OCI-LY3 (cell line): ENCODE measurements around the gene KCNMA1.
A peak's percentile ranks its signal among the peaks of the same experiment; 100 is the strongest.

ENCODE experiments used
- H2AFZ ChIP-seq: fragments of 200-600, 300-600 bp; shearing (Covaris generic); 2 replicates; pipeline ENCODE4 v1.6.0; 2014; ENCODE audit warnings: antibody characterized with exemption, low read depth, low read length
- H3K27ac ChIP-seq: fragments of 200-600, 300-600 bp; sonication (generic); 2 replicates; pipeline ENCODE4 v1.5.1; 2014; ENCODE audit warnings: mild to moderate bottlenecking, low read length, moderate library complexity, mixed read lengths
- H3K27me3 ChIP-seq: fragments of 200-600, 300-600 bp; sonication (generic); 2 replicates; pipeline ENCODE4 v1.6.1; 2014; ENCODE audit warnings: low read depth, low read length, mixed read lengths
- H3K36me3 ChIP-seq: fragments of 200-600, 300-600 bp; sonication (generic); replicated peaks from 2 replicates; pipeline ENCODE3; 2014; ENCODE audit warnings: low read depth, low read length, mixed read lengths
- H3K4me1 ChIP-seq: fragments of 300-600, 200-600 bp; sonication (generic); 2 replicates; pipeline ENCODE4 v1.6.1; 2014; ENCODE audit warnings: low read length, mixed read lengths
- H3K4me2 ChIP-seq: fragments of 200-600, 300-600 bp; sonication (generic); 2 replicates; pipeline ENCODE4 v1.6.1; 2014; ENCODE audit warnings: low read length, mixed read lengths
- H3K4me3 ChIP-seq: fragments of 300-600, 200-600 bp; sonication (generic); 2 replicates; pipeline ENCODE4 v1.5.1; 2014; ENCODE audit warnings: antibody characterized with exemption, mild to moderate bottlenecking, low read length, moderate library complexity
- H3K79me2 ChIP-seq: fragments of 300-600, 200-600 bp; shearing (Covaris generic); 2 replicates; pipeline ENCODE4 v1.6.1; 2014; ENCODE audit warnings: mild to moderate bottlenecking, low read length, mixed read lengths
- H3K9ac ChIP-seq: fragments of 300-600, 200-600 bp; shearing (Covaris generic); 2 replicates; pipeline ENCODE4 v1.6.0; 2014; ENCODE audit warnings: mild to moderate bottlenecking, low read length, moderate library complexity
- H3K9me3 ChIP-seq: fragments of 200-600, 300-600 bp; shearing (Covaris generic); 2 replicates; pipeline ENCODE4 v1.6.1; 2014; ENCODE audit warnings: low read length, mixed read lengths; ENCODE audit not compliant: insufficient read depth
- H4K20me1 ChIP-seq: fragments of 200-600, 300-600 bp; sonication (generic); 2 replicates; pipeline ENCODE4 v1.6.1; 2016; ENCODE audit warnings: low read length, mixed read lengths; ENCODE audit not compliant: insufficient read depth
- EZH2phosphoT487 ChIP-seq: fragments of 200-600 bp; shearing (Covaris generic); IDR thresholded peaks from 2 replicates; pipeline ENCODE4 v1.6.1; 2018; ENCODE audit warnings: antibody characterized with exemption, mixed run types, low read depth
- TF ChIP-seq, protein P1 (sequence below): fragments of 200-600, 300-600 bp; sonication (generic); IDR thresholded peaks from 2 replicates; pipeline ENCODE4 v1.5.1; 2014; ENCODE audit warnings: antibody characterized with exemption, low read length, low read depth

Gene KCNMA1

DNA sequence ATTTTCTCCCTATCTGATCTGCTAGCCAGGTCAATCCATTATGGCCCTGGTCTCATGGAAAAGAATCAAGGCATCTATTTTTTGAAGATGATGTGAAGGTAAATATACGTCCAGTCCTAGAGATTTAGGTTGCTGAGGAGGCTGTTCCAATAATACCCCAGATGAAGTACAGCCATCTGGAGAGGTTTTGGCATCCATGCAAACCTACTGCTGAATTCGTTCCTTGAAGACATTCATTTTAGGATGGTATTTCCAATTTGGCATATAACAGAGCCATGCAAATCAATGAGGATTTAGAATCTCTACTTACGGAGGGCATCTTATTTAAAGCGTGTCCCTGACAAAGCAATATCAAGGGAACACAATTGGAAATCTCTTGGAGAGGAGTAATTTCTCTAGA, 465.5 kb downstream of the KCNMA1 start:
- Histone ChIP-seq H3K4me1 (no peaks in the 10 kb centered on the region), H3K79me2 (no peaks in the 10 kb centered on the region), H2AFZ (no peak overlapping the region), H3K27ac (no peak overlapping the region), H3K4me3 (no peak overlapping the region), H3K36me3 (no peaks in the 10 kb centered on the region), H3K9me3 (no peaks in the 10 kb centered on the region), H3K4me2 (no peak overlapping the region), H4K20me1 (peaks cover 11% of the 10 kb centered on the region), H3K27me3 (no peaks in the 10 kb centered on the region), H3K9ac (no peak overlapping the region)
- TF ChIP-seq, protein P1, sequence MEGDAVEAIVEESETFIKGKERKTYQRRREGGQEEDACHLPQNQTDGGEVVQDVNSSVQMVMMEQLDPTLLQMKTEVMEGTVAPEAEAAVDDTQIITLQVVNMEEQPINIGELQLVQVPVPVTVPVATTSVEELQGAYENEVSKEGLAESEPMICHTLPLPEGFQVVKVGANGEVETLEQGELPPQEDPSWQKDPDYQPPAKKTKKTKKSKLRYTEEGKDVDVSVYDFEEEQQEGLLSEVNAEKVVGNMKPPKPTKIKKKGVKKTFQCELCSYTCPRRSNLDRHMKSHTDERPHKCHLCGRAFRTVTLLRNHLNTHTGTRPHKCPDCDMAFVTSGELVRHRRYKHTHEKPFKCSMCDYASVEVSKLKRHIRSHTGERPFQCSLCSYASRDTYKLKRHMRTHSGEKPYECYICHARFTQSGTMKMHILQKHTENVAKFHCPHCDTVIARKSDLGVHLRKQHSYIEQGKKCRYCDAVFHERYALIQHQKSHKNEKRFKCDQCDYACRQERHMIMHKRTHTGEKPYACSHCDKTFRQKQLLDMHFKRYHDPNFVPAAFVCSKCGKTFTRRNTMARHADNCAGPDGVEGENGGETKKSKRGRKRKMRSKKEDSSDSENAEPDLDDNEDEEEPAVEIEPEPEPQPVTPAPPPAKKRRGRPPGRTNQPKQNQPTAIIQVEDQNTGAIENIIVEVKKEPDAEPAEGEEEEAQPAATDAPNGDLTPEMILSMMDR = no peak
- TF ChIP-seq EZH2phosphoT487 = no peak

DNA sequence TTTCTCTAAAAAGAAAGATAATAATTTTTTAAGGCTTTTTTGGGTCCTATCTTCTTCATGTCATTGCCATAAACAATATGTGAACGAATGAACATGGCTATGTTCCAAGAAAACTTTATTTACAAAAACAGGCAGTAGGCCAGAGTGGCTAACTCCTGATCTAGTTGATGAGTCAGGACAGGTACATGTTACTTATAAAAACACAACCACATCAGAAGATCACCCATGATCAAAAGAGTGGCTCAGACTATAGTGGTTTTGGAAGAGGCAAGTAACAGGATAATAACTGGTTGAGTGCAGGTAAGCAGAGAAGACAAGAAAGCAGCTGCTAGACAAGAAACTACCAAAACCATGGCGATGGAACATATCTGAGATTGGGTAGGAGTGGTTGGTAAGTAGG, 468.7 kb downstream of the KCNMA1 start:
- H2AFZ ChIP-seq = no peak overlapping the region
- H3K79me2 ChIP-seq = no peaks in the 10 kb centered on the region
- no peak overlapping the region for H3K4me3 ChIP-seq
- H3K4me1 ChIP-seq = peaks cover 5% of the 10 kb centered on the region
- no peaks in the 10 kb centered on the region for H3K9me3 ChIP-seq
- TF ChIP-seq EZH2phosphoT487 = no peak
- TF ChIP-seq, protein P1 = no peak
- no peak overlapping the region for H3K27ac ChIP-seq
- no peaks in the 10 kb centered on the region for H3K27me3 ChIP-seq
- no peak overlapping the region for H3K4me2 ChIP-seq
- peaks cover 7% of the 10 kb centered on the region; the same call in 1 of the 2 replicates for H4K20me1 ChIP-seq
- no peaks in the 10 kb centered on the region for H3K36me3 ChIP-seq
- H3K9ac ChIP-seq = no peak overlapping the region

DNA sequence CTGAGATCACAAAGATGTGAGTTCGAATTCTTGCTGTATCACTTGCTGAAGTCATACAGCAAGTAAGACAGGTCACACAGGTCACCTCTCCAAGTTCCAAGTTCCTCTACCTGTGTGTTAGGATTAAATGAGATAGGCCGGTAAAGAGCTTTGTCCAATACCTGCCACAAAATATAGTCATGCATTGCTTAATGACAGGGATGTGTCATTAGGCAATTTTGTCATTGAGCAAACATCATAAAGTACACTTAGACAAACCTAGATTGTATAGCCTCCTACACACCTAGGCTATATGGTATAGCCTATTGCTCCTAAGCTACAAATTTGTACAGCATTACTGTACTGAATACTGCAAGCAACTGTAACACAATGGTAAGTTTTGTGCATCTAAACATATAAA, 469.4 kb downstream of the KCNMA1 start:
- Histone ChIP-seq H2AFZ (no peak overlapping the region), H3K9ac (no peak overlapping the region), H3K4me2 (no peak overlapping the region), H3K9me3 (no peaks in the 10 kb centered on the region), H3K4me1 (peaks cover 12% of the 10 kb centered on the region), H3K4me3 (no peak overlapping the region), H3K79me2 (no peaks in the 10 kb centered on the region), H3K27me3 (no peaks in the 10 kb centered on the region), H4K20me1 (0 out of 2 replicates have a peak, but pooled peaks cover 3% of the 10 kb centered on the region), H3K36me3 (no peaks in the 10 kb centered on the region), H3K27ac (no peak overlapping the region)
- no peak for TF ChIP-seq EZH2phosphoT487
- TF ChIP-seq, protein P1 = no peak

DNA sequence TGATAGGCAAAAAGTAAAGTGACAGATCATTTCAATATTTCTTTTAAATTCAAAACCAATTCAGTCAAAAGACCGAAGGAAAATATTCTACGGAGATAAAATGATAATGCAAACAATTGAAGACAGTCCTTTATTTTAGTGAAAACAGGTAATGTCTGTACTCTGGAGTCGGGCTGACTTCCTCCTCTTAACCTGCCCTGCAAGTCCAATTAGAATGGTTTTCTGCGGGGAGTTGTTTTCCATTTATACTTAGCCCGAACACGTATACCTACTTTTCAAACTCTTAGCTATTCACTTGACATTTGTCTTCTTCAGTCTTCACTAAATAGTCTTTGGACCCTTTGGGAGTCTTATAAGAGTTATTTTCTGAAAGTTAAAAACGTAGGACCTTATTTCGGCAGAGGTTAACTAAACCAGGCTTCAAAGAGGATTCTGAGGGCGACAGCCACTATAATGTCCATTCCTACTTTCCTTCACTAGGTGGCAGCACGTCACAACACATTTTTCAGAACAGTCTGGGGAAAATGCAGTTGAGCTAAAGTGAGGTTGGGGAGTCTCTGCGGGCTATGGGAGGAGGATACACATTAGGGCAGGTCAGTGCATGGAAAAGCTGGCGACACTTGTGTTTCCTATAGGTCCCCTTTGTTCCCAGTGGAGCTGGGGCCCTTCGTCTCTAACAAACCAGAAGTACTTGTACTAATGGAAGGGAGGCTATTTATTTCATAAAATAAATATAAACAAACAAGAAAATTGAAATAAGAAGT, 472.0 kb downstream of the KCNMA1 start:
- Histone ChIP-seq H4K20me1 (0 out of 2 replicates have a peak, but pooled peaks cover 3% of the 10 kb centered on the region), H3K79me2 (no peaks in the 10 kb centered on the region), H3K9me3 (no peaks in the 10 kb centered on the region), H3K4me3 (no peak overlapping the region), H2AFZ (no peak overlapping the region), H3K4me2 (no peak overlapping the region), H3K9ac (no peak overlapping the region), H3K27me3 (no peaks in the 10 kb centered on the region), H3K4me1 (peaks cover 12% of the 10 kb centered on the region), H3K36me3 (no peaks in the 10 kb centered on the region), H3K27ac (no peak overlapping the region)
- TF ChIP-seq, protein P1 = peak; percentile 59
- TF ChIP-seq EZH2phosphoT487 = no peak
